DMS 273 treated with DMSO at 0.1 percent for 48 hours (cell line): ENCODE data around the gene ATP7A.

ENCODE experiments used
- DNase-seq: peaks from one replicate; lab custom pipeline; 2025; lab: John Stamatoyannopoulos, UW

Gene ATP7A

DNA sequence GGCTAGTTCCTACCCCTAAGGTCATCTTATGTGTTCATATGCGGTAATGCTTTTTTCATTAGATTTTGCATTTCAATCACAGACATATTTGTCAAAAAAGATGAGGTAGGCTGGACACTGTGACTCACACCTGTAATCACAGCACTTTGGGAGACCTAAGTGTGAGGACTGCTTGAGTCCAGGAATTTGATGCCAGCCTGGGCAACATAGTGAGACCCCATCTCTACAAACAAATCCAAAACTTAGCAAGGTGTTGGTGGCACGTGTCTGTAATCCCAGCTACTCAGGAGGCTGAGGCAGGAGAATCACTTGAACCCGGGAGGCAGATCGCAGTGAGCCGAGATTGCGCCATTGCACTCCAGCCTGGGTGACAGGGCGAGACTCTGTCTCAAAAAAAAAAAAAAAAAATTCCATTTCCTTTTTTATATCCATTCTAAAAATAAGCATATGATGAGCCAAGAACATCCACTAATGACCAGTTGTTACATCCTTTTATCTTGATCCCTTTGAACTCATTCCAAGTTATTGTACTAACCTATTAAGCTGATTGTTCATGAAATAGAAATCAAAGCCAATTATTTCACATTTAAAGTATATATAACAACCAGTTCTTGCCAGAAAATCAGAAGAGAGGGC, 35.5 kb downstream of the ATP7A start:
- no peak for DNase-seq

DNA sequence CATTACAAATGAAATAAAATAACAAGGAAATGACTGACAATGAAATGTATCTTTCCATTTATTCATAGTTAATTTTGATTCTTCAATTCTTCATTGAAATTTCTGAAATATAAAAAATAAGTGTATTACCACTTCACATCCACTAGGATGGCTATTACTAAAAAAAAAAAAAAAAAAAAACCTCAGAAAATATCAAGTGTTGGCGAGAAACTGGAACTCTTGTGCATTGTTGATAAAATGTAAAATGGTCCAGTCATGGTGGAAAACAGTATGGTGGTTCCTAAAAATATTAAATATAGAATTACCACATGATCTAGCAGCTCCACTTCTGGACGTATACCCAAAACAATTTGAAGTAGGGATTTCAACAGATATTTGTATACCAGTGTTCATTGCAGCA, 36.1 kb downstream of the ATP7A start:
- no peak for DNase-seq

DNA sequence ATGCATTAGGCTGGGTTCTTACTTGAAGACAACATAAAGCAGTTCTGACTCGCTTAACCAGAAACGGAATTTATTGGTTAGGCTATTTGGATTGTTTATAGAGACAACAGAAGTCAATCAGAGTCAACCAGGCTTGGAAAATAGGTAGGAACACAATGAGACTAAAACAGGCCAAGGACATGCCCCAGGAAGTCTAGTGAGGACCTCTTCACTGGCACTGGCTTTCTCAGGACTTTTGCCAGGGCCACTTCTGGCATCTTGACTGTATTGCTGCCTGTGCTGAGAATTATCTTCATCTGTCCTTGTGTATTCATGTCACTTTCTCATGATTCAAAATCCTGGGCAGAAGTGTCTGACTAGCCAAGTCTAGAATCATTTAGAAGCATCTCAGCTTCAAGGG, 39.3 kb downstream of the ATP7A start:
- no peak for DNase-seq

DNA sequence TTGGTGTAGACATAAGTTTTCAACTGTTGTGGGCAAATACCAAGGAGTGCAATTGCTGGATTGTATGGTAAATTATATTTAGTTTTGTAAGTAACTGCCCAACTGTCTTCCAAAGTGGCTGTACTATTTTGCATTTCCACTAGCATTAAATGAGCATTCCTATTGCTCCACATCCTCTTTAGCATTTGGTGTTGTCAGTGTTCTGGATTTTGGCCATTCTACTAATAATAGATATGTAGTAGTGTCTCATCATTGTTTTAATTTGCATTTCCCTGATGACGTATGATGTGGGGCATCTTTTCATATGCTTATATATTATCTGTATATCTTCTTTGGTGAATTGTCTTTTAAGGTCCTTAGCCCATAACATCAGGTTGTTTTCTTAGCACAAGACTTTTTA, 41.7 kb downstream of the ATP7A start:
- no peak for DNase-seq

DNA sequence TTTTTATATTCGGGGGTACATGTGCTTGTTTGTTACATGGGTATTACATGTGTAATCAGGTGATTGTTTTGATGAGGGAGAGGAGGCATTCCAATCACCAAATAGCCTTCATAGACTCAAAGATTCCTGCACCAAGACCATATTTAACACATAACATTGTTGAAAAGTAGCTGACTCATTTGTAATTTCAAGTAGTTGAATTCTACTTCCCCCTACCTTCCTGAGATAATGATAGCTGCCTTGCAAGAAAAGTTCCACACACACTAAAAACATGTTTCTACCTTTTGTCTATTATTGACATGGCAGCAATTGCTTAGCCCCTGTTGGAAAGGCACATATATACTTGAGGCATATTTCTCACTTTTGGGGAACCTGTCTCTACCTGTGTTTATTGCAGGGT, 42.8 kb downstream of the ATP7A start:
- DNase-seq: no peak

DNA sequence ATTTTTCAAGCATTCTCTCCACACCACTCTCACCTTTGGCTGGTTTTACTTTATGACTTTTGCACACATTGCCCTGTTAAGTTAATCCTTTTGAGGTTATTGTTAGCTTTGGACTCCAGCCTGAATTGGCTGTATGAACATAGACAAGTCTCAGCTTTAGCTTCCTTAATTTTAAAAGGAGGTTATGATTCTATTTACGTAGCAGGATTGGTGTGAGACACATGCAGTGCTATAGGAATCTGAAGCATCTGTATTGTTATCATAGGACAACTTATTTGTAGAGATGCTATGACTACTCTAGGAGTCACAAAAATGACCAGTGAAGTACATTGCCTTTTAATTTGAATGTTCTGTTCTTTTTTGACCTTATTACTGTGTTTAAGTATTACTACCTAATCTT, 43.2 kb downstream of the ATP7A start:
- no peak for DNase-seq

DNA sequence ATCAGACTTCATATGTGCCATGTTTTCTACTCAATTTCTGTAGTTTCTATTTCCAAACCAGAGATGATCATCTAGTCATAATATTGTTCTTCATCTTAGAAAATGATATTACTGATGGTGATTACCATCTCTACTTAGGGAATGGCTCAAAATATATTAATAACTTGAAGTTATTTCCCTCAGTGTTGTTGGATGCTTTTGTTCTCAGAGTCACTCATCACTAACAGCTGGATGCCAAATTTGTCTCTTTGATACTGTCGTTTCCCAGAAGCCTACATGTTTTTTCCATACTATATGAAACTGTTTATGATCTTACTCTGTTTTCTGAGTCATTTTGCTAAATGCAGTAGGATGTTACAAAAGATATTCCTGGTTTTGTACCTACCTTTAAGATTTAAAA, 50.1 kb downstream of the ATP7A start:
- DNase-seq: no peak

DNA sequence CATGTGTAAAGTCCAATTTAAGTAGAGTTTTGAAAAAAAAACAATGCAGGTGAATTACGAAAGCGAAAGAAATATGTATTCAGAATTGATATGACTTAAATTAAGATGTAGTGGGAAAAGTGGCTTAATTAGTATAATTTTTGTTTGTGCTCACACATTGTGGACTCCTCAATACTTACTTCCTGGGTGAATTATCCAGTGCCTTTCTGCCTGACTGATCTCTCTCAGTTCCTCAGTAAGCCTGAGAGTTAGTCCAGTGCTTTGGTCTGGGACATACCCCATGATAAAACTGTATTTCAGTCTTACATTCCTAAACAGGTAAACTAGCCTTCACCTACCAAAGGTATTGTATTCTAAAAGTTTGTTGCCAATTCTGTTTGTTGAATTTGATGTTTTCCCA, 50.6 kb downstream of the ATP7A start:
- DNase-seq: no peak

DNA sequence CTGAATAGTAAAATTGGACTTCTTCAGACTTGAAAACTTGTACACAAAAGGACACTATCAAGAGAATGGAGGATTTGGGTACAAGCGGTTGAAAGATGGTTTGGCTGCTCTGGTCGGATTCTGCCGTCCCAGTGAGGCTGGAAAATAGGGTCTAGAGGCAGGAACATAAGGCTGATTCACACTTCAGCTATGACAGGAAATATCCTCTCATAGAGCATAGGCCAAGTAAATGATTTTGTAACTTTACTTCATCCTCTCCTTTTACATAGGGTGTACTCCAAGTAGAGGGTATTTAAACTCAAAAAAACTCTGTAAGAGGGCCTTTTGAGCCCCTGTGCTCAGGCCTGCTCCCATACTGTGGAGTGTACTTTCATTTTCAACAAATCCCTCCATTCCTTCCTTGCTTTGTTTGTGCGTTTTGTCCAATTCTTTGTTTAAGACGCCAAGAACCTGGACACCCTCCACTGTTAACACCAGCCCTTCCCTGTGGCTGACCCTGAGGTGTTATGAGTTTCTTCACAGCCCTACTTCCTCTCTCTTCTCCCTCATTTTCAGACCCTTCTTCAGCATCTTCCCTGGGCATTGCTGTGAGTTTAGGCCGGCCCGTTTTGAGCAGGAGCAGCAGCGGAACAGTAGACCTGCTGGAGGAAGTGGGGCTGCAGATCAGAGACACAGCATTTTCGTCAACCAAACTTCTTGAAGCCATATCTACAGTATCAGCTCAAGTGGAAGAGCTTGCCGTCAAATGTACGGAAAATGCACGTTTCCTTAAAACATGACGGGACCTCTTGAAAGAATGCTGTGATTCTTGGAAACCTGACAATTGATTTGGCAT, 51.8 kb downstream of the ATP7A start:
- DNase-seq: no peak

DNA sequence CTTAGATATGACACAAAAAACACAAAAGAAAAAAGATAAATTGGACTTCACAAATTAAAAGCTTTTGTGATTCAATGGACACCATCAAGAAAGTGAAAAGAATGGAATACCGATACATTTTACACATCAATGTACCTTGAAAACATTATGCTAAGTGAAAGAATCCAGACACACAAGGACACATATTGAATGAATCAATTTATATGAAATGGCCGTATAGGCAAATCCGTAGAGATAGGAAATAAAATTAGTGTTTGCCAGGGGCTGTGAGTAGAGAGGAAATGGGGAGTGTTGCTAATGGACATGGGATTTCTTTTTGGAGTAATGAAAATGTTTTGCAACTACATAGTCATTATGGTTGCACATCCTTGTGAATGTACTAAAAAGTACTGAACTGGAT, 55.9 kb downstream of the ATP7A start:
- DNase-seq: no peak

DNA sequence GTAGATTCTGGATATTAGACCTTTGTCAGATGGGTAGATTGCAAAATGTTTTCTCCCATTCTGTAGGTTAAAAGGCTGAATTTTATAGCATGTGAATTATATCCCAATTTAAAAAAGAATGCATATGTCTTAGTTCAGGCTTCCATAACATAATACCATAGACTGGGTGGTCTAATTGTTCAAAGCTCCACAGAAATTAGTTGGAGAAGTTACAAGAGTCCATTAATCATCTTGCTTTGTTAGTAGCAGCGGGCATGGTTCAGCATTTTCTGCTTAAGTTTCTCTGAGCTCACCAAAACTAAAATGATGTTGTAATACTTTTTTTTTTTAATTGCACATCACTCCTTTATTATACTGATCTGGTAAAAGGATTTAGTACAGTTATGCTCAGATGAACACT, 57.1 kb downstream of the ATP7A start:
- DNase-seq: no peak

DNA sequence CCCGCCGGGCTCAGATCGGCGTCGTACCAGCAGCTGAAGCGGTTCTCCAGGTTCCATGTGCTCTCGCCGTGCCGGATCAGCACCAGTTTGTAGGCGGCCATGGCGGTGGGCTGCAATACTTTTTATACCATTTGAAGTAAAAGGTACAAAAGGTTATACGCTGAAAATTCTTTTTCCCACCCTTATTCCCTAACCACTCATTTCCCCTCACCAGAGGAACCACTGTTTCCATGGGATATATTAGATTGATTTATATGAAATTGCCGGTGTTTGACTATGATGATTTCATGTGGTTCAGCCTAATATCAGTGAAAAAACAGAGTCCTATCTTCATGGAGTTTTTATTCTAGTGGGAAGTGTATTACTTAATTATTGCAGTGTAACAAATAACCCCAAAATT, 59.0 kb downstream of the ATP7A start, which contains the start of gene PGAM4:
Gene PGAM4 (minus strand): TSS at position 101 of the 400 bp plus-strand sequence. CDS start 0 bp downstream, at position 101.
- DNase-seq: no peak

DNA sequence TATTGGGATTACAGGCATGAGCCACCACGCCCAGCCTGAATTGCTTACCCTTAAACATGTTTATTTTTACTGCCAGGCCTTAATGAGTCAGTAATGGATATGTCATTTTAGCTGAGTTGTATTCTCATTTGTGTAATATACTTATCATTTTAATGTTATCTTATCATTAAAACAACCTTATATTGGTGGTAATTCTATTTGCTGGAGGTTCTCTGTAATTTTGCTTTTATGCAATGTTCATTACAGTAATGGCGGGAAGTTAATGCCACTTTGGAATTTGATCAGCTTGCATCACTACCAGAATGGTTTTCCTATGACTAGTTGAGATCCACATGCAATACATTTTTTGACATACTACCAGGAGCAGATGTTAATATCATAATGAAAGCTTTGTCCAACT, 65.3 kb downstream of the ATP7A start:
- DNase-seq: no peak

DNA sequence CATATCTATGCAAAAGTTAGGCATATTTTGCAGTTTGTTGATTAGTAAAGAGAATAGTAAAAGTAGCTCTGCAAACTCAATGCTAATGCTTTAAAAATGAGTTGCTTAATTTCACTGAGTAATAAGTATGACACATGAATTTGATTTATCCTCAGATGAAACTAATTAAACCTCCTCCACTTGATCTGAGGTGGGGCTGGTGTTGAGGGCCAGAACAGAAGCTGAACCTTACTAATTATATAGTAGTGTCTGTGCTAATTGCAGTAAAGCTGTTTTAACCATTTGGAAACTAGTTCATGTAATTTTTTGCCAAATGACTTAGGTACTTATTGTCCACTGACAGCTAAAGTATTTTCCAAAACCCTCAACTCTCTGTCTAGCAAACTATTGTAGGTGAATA, 66.6 kb downstream of the ATP7A start:
- DNase-seq: no peak

DNA sequence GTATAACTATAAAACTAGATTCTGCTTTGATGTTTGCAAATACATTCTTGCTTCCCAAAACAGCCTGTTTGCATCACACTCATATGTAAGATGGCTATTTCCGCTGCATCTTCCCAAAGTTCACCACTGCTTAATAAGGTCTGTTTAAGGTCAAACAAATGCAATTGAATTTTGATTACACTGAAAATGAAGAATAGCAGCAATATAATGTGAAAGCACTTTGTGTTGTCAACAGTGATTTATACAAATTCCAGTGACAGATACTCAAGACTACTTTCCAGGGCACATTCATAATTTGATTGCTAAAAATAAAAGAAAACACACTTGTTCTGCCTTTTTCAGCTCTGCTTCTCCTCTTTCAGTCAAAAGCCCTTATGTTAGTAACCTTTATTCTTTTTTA, 67.0 kb downstream of the ATP7A start:
- DNase-seq: no peak

DNA sequence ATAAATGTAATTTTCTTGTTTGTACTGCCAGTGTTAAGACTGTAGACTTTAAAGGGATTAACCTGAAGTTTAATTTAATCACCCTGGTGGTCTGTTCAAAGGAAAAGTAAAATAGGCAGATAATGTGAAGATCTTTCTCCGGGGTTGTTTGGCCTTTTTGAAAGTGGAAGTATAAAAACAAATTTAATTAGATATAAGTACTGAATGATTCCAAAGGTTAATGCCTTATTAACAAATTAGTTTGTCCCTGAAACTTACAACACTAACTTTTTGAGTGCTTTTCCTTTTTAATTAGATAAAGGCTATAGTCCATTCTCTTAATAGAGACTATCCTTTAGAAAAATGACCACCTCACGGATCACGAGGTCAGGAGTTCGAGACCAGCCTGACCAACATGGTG, 69.4 kb downstream of the ATP7A start:
- no peak for DNase-seq

DNA sequence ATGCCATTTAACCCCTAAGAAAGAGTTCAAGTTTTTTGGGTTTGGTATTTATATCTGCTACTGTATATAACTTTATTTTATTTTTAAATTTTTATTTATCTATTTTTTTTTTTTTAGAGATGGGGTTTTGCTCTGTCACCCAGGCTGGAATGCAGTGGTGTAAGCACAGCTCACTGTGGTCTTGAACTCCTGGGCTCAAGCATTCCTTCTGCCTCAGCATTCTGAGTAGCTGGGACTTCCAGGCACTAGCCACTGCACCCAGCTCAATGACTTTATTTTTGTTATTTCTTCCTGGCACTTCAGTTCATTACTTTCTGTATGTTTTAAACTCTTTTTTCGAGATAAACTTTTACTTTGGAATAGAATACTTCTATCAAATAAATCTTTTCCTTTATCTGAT, 101.4 kb downstream of the ATP7A start:
- DNase-seq: no peak

DNA sequence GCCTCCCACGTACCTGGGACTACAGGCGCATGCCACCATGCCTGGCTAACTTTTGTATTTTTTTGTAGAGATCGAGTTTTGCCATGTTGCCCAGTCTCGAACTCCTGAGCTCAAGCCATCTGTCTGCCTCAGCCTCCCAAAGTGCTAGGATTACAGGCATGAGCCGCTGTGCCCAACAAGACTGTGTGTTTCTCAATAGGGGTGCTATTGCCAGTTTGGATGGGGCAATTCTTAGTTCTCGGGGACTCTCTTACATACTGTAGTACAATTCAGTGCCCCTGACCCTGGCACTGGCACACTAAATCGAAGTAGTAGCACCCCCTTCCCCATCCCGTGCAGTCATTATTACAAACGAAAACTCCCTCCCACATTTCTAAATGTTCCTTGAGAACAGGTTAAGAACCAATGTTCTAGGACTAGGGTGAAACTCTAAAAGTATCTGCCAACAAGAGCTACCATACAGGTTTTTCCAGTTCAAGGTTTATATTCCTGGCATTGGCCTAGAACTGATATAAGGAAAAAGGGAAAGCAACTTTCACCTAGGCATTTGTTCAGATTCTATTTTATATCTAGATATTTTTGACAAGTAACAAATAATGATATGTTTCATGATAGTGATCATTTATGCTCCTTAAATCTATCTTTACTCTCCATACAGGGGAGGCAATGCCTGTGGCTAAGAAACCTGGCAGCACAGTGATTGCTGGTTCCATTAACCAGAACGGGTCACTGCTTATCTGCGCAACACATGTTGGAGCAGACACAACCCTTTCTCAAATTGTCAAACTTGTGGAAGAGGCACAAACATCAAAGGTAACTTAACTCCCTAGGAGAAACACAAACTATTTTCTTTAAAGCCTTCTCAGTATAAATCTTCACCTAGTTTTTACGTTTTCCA, 109.3 kb downstream of the ATP7A start:
- no peak for DNase-seq

DNA sequence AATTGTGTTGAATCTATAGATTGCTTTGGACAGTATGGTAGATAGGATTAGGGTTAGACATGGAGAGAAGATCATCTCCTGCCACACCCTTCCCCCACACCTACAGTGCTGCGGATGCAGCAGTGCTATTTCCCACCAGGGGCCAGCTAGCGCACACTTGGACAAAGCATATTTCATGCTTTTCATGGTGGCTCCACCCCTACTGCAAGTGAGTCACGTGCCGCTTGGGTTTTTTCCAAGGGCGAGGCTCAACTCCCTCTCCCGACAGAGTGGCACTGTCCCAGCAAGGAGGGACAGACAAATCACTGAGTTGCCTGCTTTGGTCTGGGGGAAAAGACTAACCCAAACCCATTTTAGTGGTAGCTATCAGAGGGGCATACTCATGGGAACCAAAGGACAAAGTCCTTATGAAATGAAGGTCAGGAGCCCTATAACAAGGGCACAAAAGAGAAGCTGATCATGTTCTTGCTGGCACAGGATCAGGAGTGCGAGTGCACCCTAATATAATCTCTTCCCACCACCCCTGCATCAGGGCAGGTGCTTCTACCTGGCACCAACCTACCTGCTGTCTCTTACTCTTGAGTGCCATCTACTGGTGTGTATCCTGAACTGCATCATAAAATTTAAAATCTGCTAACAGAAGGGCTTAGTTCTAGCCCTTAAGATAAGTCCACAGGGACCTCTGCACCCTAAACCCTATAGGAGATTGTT, 114.0 kb downstream of the ATP7A start:
- DNase-seq: no peak

DNA sequence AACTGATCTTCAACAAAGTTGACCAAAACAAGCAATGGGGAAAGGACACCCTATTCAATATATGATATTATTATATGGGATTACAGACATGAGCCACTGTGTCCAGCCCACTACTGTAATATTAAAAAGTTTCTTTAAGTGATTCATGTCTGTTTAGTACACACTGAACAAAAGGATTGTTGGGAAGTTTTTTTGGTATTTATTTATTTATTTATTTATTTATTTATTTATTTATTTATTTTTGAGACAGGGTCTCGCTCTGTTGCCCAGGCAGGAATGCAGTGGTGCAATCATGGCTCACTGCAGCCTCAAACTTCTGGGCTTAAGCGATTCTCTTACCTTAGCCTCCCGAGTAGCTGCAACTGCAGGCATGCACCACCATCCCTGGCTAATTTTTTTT, 117.3 kb downstream of the ATP7A start:
- DNase-seq: no peak

DNA sequence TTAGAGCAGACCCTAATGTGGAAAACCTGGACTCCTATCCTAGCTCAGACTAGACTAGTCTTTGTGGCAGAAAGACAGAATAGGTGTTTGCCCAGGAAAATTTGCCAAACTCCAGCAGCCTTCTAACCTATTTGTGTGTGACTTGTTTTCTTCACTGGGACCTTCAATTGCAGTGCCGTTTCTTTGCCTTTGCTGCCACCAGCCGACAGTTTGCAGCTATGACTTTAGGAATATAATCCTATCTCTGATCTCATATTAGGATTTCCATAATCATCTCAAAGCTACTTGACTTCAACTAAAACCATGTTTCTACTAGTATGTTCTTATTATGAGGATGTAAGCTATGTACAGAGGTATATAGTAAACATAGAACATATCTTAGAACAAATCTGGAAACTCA, 119.2 kb downstream of the ATP7A start:
- no peak for DNase-seq

DNA sequence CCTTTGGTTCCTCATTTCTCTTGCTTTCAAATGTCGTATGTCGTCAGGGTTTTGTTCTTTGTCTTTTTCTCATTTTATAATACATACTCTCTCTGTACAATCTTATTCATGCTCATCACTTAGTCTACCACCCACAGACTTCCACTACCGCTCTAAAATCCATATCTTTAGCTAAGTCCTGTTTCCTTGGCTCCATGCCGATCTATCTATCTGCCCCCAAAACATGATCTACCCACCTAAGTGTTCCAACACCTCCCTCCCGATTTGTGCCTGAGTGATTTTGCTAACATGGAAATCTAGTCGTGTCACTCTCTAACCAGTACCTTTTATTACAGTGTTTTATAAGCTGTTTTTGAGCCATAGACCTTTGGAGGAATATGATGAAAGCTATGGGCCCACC, 124.6 kb downstream of the ATP7A start:
- no peak for DNase-seq
